ENCODE data around the gene PTGES3.
"Not testable (repeated sequence)": the region's sequence is repeated elsewhere in the genome, so short reads cannot be mapped to it uniquely, and the experiment has no call there.

The PTGES3 gene

GRCh38 chr12:56688129-56688845 is at the start of gene PTGES3:
PTGES3 (minus strand) TSS chr12:56688284; CDS start chr12:56687999, 285 bp downstream.
- DNase-seq (ENCODE audit: low read depth): peak; percentile 96

- DNase-seq (ENCODE audit: low read depth): no peak
Observed at GRCh38 chr12:56728139-56728861, 40.2 kb upstream of the PTGES3 start.

- not testable (repeated sequence) for DNase-seq (ENCODE audit: low read depth)
Observed at GRCh38 chr12:56726196-56726675, 38.2 kb upstream of the PTGES3 start.

GRCh38 chr12:56725723-56726102 is 37.6 kb upstream of the PTGES3 start:
- DNase-seq (ENCODE audit: low read depth): no peak

- peak; percentile 98 for DNase-seq (ENCODE audit: low read depth)
Observed at GRCh38 chr12:56724972-56725722, 37.1 kb upstream of the PTGES3 start, which contains the start of gene NACA. NACA (minus strand) TSS chr12:56725299; CDS start chr12:56724521, 778 bp downstream.

- DNase-seq (ENCODE audit: low read depth): no peak
Observed at GRCh38 chr12:56724701-56724971, 36.6 kb upstream of the PTGES3 start.

GRCh38 chr12:56723889-56724700 is 36.0 kb upstream of the PTGES3 start:
- no peak for DNase-seq (ENCODE audit: low read depth)

- no peak for DNase-seq (ENCODE audit: low read depth)
Observed at GRCh38 chr12:56723352-56723751, 35.3 kb upstream of the PTGES3 start.

GRCh38 chr12:56722832-56723231 is 34.7 kb upstream of the PTGES3 start:
- DNase-seq (ENCODE audit: low read depth): no peak

- no peak for DNase-seq (ENCODE audit: low read depth)
Observed at GRCh38 chr12:56721721-56722120, 33.6 kb upstream of the PTGES3 start.

GRCh38 chr12:56721216-56721615 is 33.1 kb upstream of the PTGES3 start:
- no peak for DNase-seq (ENCODE audit: low read depth)

GRCh38 chr12:56720731-56721151 is 32.7 kb upstream of the PTGES3 start:
- no peak for DNase-seq (ENCODE audit: low read depth)

GRCh38 chr12:56719056-56719455 is 31.0 kb upstream of the PTGES3 start:
- no peak for DNase-seq (ENCODE audit: low read depth)

- DNase-seq (ENCODE audit: low read depth): no peak
Observed at GRCh38 chr12:56718636-56719035, 30.6 kb upstream of the PTGES3 start.

GRCh38 chr12:56718149-56718548 is 30.1 kb upstream of the PTGES3 start:
- no peak for DNase-seq (ENCODE audit: low read depth)

- no peak for DNase-seq (ENCODE audit: low read depth)
Observed at GRCh38 chr12:56716933-56717880, 29.1 kb upstream of the PTGES3 start.

- DNase-seq (ENCODE audit: low read depth): no peak
Observed at GRCh38 chr12:56716458-56716857, 28.4 kb upstream of the PTGES3 start.

GRCh38 chr12:56715798-56716197 is 27.7 kb upstream of the PTGES3 start:
- DNase-seq (ENCODE audit: low read depth): no peak

GRCh38 chr12:56714431-56714929 is 26.4 kb upstream of the PTGES3 start:
- no peak for DNase-seq (ENCODE audit: low read depth)

- DNase-seq (ENCODE audit: low read depth): no peak
Observed at GRCh38 chr12:56713345-56713744, 25.3 kb upstream of the PTGES3 start.

Measured in activated T-helper 9 cell treated with anti-CD3 and anti-CD28 coated beads, Interleukin-2, amount 50 U/mL, for 16 hours (primary cell).